ENCODE data around the gene CSF2RB. TPM values are rescaled to one million over a fixed set of nuclear protein-coding genes. Genes with fewer than 3 reads are reported as not detected.

CSF2RB gene
- total and polyA plus RNA-seq, 2 of the 13 experiments (the other 11 are each of a cell fraction or from before 2014, with no cell fraction given) = not detected

DNA sequence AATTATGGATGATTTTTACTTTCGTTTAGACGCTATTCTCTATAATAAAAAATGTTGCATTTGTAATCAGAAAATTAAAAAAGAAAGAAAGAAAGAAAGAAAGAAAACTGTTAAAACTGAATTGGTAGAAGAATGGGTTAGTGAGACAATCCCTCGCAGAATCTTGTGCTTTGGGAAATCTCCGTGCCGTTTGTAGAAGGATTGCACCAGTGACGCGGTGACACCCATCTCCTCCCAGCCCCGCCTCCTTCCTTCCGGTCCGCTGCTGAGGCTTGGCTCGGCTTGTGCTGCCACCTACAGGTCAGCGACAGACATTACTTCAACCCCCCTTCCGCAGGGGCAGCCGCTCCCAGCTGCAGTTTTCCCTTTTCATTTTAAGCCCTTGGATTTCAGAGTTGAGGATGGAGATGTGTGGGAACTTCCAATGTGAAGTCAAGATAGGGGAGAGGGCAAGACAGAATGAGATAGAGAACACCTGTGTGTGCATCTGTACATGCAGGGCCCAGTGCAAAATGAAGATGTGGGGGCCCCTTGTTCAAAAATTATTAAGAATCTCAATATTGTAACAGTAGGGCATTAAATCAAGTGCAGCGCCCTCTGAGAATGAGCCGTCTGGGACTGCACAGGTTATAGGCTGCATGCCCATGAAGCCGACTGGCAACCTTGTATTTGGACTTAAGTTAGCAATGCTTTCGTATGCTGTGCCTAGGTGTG is 64.7 kb downstream of the CSF2RB start (continued):
- TF ChIP-seq ZNF773 (CRISPR knock-in tag; IDR thresholded peaks at IDR 0.05; ENCODE audit: borderline replicate concordance) (no peak), ARNTL (CRISPR knock-in tag; IDR thresholded peaks at IDR 0.05) (no peak), ZSCAN31 (CRISPR knock-in tag; IDR thresholded peaks at IDR 0.05; ENCODE audit: low read depth) (no peak), SETDB1 (CRISPR knock-in tag; IDR thresholded peaks at IDR 0.05; ENCODE audit: borderline replicate concordance) (no peak), EHMT2 (IDR thresholded peaks at IDR 0.05; ENCODE audit: borderline replicate concordance, low read depth, low read length) (no peak), ZNF260 (CRISPR knock-in tag; IDR thresholded peaks at IDR 0.05; ENCODE audit: borderline replicate concordance, low read depth) (no peak), ZNF614 (CRISPR knock-in tag; IDR thresholded peaks at IDR 0.05; ENCODE audit: borderline replicate concordance) (0 out of 2 replicates have a peak, but pooled peaks have one; percentile 23), SRF (IDR thresholded peaks at IDR 0.05; ENCODE audit: low read depth, low read length) (no peak), MLLT10 (CRISPR knock-in tag; IDR thresholded peaks at IDR 0.05) (no peak), DMAP1 (CRISPR knock-in tag; IDR thresholded peaks at IDR 0.05) (no peak), ATM (IDR thresholded peaks at IDR 0.05; ENCODE audit: borderline replicate concordance) (no peak), CBX2 (IDR thresholded peaks at IDR 0.05; ENCODE audit: low read depth, low read length) (no peak), CBX2 (CRISPR knock-in tag; IDR thresholded peaks at IDR 0.05; ENCODE audit: low read depth) (no peak), CHD2 (IDR thresholded peaks at IDR 0.05; ENCODE audit: low read depth, low read length) (no peak), ZNF737 (CRISPR knock-in tag; IDR thresholded peaks at IDR 0.05; ENCODE audit: borderline replicate concordance) (no peak), ARNT2 (CRISPR knock-in tag; IDR thresholded peaks at IDR 0.05; ENCODE audit: low read depth) (no peak), NKX3-1 (CRISPR knock-in tag; IDR thresholded peaks at IDR 0.05) (no peak), PCBP2 (optimal IDR thresholded peaks at IDR 0.05; ENCODE audit: low read depth, low read length, poor library complexity, severe bottlenecking) (no peak)
- TF ChIP-seq, protein P1, sequence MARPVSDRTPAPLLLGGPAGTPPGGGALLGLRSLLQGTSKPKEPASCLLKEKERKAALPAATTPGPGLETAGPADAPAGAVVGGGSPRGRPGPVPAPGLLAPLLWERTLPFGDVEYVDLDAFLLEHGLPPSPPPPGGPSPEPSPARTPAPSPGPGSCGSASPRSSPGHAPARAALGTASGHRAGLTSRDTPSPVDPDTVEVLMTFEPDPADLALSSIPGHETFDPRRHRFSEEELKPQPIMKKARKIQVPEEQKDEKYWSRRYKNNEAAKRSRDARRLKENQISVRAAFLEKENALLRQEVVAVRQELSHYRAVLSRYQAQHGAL (CRISPR knock-in tag; IDR thresholded peaks at IDR 0.05; ENCODE audit: not compliant biosample characterization) = no peak
- TF ChIP-seq, protein P2, sequence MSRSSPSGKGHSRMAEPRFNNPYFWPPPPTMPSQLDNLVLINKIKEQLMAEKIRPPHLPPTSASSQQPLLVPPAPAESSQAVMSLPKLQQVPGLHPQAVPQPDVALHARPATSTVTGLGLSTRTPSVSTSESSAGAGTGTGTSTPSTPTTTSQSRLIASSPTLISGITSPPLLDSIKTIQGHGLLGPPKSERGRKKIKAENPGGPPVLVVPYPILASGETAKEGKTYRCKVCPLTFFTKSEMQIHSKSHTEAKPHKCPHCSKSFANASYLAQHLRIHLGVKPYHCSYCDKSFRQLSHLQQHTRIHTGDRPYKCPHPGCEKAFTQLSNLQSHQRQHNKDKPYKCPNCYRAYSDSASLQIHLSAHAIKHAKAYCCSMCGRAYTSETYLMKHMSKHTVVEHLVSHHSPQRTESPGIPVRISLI (CRISPR knock-in tag; IDR thresholded peaks at IDR 0.05; ENCODE audit: borderline replicate concordance) = no peak
- TF ChIP-seq, protein P3, sequence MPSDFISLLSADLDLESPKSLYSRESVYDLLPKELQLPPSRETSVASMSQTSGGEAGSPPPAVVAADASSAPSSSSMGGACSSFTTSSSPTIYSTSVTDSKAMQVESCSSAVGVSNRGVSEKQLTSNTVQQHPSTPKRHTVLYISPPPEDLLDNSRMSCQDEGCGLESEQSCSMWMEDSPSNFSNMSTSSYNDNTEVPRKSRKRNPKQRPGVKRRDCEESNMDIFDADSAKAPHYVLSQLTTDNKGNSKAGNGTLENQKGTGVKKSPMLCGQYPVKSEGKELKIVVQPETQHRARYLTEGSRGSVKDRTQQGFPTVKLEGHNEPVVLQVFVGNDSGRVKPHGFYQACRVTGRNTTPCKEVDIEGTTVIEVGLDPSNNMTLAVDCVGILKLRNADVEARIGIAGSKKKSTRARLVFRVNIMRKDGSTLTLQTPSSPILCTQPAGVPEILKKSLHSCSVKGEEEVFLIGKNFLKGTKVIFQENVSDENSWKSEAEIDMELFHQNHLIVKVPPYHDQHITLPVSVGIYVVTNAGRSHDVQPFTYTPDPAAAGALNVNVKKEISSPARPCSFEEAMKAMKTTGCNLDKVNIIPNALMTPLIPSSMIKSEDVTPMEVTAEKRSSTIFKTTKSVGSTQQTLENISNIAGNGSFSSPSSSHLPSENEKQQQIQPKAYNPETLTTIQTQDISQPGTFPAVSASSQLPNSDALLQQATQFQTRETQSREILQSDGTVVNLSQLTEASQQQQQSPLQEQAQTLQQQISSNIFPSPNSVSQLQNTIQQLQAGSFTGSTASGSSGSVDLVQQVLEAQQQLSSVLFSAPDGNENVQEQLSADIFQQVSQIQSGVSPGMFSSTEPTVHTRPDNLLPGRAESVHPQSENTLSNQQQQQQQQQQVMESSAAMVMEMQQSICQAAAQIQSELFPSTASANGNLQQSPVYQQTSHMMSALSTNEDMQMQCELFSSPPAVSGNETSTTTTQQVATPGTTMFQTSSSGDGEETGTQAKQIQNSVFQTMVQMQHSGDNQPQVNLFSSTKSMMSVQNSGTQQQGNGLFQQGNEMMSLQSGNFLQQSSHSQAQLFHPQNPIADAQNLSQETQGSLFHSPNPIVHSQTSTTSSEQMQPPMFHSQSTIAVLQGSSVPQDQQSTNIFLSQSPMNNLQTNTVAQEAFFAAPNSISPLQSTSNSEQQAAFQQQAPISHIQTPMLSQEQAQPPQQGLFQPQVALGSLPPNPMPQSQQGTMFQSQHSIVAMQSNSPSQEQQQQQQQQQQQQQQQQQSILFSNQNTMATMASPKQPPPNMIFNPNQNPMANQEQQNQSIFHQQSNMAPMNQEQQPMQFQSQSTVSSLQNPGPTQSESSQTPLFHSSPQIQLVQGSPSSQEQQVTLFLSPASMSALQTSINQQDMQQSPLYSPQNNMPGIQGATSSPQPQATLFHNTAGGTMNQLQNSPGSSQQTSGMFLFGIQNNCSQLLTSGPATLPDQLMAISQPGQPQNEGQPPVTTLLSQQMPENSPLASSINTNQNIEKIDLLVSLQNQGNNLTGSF (CRISPR knock-in tag; IDR thresholded peaks at IDR 0.05) = no peak
- TF ChIP-seq, protein P4, sequence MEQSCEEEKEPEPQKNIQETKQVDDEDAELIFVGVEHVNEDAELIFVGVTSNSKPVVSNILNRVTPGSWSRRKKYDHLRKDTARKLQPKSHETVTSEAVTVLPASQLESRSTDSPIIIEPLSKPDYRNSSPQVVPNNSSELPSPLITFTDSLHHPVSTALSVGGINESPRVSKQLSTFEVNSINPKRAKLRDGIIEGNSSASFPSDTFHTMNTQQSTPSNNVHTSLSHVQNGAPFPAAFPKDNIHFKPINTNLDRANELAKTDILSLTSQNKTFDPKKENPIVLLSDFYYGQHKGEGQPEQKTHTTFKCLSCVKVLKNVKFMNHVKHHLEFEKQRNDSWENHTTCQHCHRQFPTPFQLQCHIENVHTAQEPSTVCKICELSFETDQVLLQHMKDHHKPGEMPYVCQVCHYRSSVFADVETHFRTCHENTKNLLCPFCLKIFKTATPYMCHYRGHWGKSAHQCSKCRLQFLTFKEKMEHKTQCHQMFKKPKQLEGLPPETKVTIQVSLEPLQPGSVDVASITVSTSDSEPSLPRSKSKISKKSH (CRISPR knock-in tag; IDR thresholded peaks at IDR 0.05; ENCODE audit: borderline replicate concordance) = no peak

Data from HepG2 (cell line).